GM12872 (cell line): ENCODE measurements around the gene LPCAT3.

Source experiments
- CTCF ChIP-seq: IDR thresholded peaks from 3 replicates; pipeline ENCODE4 v1.5.1; 2011; ENCODE audit warnings: low read depth, mild to moderate bottlenecking, low read length, moderate library complexity; ENCODE audit not compliant: insufficient read depth

The LPCAT3 gene

GRCh38 chr12:7004287-7004803 is 13.9 kb downstream of the LPCAT3 start:
- TF ChIP-seq CTCF, result no peak

- no peak for TF ChIP-seq CTCF
Measured at GRCh38 chr12:7001921-7002591, 16.2 kb downstream of the LPCAT3 start.

GRCh38 chr12:6998715-6999451 is 19.4 kb downstream of the LPCAT3 start:
- no peak for TF ChIP-seq CTCF

- no peak for TF ChIP-seq CTCF
Measured at GRCh38 chr12:6996040-6996441, 22.2 kb downstream of the LPCAT3 start.

GRCh38 chr12:6987956-6988553 is 30.2 kb downstream of the LPCAT3 start:
- no peak for TF ChIP-seq CTCF

DNA sequence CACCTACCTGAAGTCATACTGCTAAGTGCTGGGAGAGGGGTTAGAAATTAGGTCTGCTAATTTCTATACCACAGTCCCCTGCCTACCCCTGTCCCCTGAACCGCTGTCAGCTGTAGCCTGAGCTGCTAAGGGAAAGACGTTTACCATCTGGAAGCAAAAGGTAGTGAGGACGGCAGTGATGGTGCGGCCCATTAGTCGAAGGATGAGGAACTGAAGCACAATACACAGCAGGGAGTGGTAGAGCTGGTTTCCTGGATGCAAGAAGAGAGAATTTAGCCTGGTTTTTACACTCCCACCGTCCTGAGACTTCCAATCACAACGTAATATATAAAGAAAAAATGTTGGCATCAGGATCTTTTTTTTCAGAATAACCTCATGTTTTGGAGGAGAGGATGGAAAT is 35.7 kb downstream of the LPCAT3 start:
- no peak for TF ChIP-seq CTCF

GRCh38 chr12:6981152-6982052 is 36.9 kb downstream of the LPCAT3 start:
- TF ChIP-seq CTCF, result no peak
